Breast epithelium (tissue), 3 donors: ENCODE data around the gene SPINK9.

Experiments used
- POLR2A ChIP-seq: fragments of 450-650 bp; IDR thresholded peaks from one replicate; pipeline ENCODE4 v1.6.1; 2016; ENCODE audit warnings: antibody characterized with exemption, mild to moderate bottlenecking, moderate library complexity
- POLR2AphosphoS5 ChIP-seq, 3 donors: sonication (generic); formaldehyde crosslinking; IDR thresholded peaks; one replicate each; pipeline ENCODE4 v1.6.1; 2017; ENCODE audit warnings: antibody characterized with exemption in 3 of 3
- TF ChIP-seq, protein P1 (sequence below), 3 donors: fragments of 450-650 bp; IDR thresholded peaks; one replicate each; pipeline ENCODE4 v1.5.1; 2016 to 2017; ENCODE audit warnings: antibody characterized with exemption in 3 of 3, mild to moderate bottlenecking in 3 of 3, moderate library complexity in 3 of 3

DNA sequence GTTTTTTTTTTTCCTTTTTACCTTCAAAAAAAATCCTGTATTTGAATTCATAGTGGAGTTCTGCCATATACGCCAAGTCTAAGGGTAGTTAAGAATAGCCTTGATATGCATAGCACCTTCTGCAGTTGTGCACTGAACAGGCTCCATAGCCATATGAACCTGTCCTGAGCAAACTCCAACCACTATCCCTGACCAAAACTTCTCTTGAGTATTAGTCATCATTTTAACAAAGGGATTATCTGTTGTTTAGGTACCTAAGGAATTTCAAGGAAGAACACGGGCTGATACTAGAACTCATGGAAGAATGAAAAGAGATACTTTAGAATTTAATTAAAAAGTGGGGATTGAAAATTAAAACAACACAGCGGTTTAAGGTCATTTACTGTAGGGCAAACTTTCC lies 46.5 kb downstream of the SPINK9 start:
- no peak for TF ChIP-seq POLR2A
- TF ChIP-seq, protein P1, sequence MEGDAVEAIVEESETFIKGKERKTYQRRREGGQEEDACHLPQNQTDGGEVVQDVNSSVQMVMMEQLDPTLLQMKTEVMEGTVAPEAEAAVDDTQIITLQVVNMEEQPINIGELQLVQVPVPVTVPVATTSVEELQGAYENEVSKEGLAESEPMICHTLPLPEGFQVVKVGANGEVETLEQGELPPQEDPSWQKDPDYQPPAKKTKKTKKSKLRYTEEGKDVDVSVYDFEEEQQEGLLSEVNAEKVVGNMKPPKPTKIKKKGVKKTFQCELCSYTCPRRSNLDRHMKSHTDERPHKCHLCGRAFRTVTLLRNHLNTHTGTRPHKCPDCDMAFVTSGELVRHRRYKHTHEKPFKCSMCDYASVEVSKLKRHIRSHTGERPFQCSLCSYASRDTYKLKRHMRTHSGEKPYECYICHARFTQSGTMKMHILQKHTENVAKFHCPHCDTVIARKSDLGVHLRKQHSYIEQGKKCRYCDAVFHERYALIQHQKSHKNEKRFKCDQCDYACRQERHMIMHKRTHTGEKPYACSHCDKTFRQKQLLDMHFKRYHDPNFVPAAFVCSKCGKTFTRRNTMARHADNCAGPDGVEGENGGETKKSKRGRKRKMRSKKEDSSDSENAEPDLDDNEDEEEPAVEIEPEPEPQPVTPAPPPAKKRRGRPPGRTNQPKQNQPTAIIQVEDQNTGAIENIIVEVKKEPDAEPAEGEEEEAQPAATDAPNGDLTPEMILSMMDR (IDR thresholded peaks at IDR 0.05), result no peak
- no peak for TF ChIP-seq POLR2AphosphoS5 (IDR thresholded peaks at IDR 0.05)
